Left lobe of liver (tissue), 2 donors: ENCODE results near the gene CLPTM1L. TPM values are rescaled to one million over a fixed set of nuclear protein-coding genes. Genes with fewer than 3 reads are reported as not detected.
A peak's percentile ranks its signal among the peaks of the same experiment; 100 is the strongest.
"Not testable (repeated sequence)": the region's sequence is repeated elsewhere in the genome, so short reads cannot be mapped to it uniquely, and the experiment has no call there.

ENCODE experiments used
- ATAC-seq: fragments of 200-7000 bp; cut with Tn5 transposase; one replicate; pipeline ENCODE4 v1.9.1; 2020; ENCODE audit warnings: mild to moderate bottlenecking, moderate library complexity
- DNase-seq: peaks from one replicate; pipeline ENCODE4 v3.0.0-alpha.2; 2020; ENCODE audit warnings: low spot score
- total RNA-seq: library from RNA; stranded (reverse); gene quantifications from one replicate; pipeline ENCODE4 v1.2.1, GENCODE V29; 2021
- donor health status: DM: no; HTN: no; CAD: no; lungs with moderate emphysema.
- donor health status: DM: no; HTN: yes; CAD: no.

The CLPTM1L gene
- total RNA-seq, 1 donor from 2014 or later: 147 TPM

DNA sequence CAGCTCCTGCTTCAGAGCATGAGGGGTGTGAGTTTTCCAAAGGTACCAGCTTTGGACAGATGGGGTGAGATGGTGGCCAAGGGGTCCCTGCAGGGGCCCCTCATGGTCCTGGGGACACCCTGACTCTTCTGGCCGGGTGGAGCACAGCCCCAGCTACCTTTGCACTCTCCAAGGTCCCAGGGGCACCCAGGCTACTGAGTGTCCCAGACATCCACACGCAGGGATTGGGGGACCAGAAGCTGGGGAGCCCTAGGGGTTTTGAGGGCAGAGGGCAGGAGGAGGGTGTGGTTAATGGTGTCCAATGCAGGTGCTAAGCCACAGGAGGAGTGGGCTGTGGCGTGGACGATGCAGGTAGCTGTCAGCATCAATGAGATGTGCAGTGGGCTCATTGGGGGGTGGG is 16.0 kb upstream of the CLPTM1L start:
- no peak for ATAC-seq

GRCh38 chr5:1360367-1360766 is 15.5 kb upstream of the CLPTM1L start:
- not testable (repeated sequence) for ATAC-seq

More for the DNA sequence above, 16.0 kb upstream of the CLPTM1L start:
- DNase-seq: no peak

GRCh38 chr5:1359713-1360112 is 14.8 kb upstream of the CLPTM1L start:
- DNase-seq (no peak), ATAC-seq (no peak)

More at GRCh38 chr5:1360367-1360766, 15.5 kb upstream of the CLPTM1L start:
- DNase-seq: not testable (repeated sequence)

DNA sequence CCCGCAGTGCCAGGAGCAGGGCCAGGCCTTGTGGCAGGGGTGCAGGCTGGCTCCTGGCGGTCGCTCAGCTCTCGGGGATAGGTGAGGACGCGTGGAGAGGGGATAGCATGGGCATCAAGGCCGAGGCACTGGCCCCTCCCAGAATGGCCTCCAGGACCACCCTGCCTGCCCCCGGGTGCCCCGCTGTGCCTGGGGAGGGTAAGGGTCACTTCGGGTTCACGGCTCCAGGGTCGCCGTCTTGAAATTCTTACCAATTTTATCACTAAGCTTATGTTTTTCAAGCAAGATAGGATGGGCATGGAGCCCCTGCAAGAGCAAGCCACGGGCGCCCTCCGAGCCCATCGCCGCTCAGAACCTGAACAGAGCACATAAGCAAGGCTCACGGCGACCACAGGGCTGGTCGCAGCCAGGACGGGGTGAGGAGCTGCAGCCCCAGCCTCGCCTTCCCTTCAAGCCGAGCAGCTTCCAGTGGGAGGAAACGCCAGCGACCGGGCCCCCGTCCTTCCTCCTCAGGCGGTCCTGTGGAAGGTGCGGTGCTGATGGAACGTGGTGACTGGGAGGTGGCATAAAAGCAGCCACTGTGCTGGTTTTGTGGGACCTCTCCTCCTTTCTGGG is 14.2 kb upstream of the CLPTM1L start:
- no peak for ATAC-seq

GRCh38 chr5:1358726-1359025 is 13.8 kb upstream of the CLPTM1L start:
- DNase-seq (no peak), ATAC-seq (no peak)

More for the DNA sequence above, 14.2 kb upstream of the CLPTM1L start:
- DNase-seq: no peak

DNA sequence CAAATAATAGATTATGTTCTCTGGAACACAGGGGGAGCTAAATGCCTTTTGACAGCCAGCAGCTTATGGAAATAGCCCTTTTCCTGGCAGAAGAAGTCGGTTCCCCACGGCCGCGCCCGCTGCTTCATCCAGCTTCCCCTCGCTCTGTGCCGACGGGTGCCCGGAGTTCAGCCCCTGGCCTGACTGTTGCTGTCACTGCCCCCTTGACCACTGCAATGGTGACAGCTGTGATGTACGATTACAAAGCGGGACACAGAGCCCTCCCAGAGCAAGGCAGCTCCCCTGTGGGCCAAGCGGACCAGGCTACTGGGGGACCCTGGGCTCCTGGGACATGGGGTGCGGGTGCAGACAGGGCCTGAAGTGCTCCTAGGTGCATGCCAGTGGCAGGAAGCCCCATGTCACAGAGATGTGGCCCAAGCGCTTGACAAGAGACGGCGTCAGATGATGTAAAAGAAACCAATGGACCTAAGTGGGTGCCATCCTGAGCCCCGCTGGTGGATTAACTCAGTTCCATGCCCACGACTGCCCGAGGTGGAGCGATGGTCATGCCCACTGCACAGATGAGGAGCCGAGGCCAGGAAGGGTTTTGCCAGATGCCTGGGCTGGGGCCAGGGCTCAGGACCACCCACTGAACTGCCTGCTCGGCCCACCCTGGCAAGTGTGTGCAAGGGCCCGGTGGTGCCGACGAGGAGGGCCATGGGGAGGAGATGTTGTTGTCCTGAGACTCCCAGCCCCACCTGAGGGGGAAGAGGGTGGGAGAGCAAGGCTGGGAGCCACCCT is 13.2 kb upstream of the CLPTM1L start:
- no peak for ATAC-seq
- DNase-seq: no peak

DNA sequence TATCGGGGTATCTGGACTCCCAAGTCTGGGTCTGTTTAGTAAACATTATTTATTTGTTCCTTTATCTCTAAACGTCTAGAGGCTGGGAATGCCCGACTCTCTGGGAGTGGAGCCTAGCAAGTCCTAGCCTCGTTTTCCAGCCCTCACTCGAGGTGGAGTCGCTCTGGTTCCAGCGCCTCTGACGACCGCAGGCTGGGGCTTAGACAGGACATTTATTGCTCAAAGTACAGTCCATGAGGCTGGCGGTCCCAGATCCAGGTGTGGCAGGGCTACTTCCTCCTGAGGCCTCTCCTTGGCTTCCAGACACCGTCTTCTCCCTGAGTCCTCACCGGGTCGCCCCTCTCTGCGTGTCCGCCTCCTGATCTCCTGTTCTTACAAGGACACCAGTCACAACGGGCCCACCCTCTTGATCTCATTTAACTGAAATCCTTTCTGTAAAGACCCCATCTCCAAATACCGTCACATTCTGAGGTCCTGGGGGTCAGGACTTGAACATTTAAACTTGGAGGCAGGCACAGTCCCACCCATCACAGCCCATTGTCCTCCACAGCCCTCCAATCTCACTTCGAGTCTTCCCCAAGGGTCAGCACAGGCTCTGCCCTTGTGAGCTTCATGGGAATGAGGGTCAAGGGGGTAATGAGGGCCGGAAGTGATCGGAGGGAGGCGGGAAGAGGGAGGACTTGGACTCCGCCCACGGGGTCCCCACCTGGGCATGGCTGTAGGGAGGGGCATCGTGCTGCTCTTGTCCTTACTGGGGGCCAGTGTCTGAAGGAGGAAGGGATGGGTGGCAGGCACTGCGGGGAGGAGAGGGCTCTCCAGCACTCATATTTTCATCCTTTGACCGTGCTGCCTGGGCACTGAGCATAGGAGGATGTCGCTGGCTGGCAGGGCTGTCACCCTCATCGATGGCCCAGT is 12.2 kb upstream of the CLPTM1L start:
- no peak for ATAC-seq

GRCh38 chr5:1354576-1354975 is 9.7 kb upstream of the CLPTM1L start:
- no peak for ATAC-seq
- no peak for DNase-seq

More for the DNA sequence above, 12.2 kb upstream of the CLPTM1L start:
- no peak for DNase-seq

DNA sequence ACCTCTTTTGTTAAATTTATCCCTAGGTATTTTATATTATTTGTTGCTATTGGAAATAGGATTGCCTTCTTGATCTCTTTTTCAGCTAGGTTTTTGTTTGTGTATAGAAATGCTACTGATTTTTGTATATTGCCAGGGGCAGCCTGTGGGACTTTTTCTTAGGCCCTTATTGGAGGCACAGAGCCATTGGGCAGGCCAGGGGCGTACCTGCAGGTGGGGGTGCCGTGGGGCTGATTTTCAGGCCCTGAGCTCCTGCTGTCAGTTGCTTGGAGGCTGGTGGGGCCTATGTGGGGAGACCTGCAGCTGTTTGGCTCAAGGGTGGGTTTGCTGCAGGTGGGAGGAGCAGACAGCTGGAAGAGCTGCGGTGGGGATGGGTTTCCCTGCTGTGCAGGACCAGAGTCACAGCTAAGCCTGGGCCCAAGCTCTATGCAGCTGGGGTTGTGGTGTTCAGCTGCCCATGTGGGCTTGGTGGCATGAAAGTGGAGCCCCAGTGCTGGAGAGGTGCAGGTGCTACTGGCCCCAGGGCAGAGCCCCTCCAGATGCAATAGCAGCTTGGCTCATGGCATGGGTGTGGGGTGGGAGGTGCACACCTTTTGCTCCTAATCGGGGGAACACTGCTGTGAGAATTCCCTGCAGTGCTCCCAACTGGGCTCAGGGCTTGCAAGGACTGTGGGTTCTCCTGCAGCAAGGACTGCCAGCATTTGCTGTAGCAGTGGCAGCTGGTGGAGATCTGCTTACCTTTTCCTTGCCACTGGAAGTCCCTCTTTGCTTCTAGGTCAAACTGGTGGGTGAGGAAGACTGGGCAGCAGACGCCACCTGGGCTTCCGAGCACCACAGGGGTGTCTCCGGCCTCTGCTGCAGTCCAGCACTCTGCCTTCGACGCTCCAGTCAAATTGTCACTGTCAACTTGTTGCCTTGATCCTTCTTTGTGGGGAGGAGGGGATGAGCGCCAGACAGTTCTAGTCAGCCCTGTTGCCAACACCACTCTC is 7.6 kb upstream of the CLPTM1L start:
- ATAC-seq: no peak
- DNase-seq: no peak

DNA sequence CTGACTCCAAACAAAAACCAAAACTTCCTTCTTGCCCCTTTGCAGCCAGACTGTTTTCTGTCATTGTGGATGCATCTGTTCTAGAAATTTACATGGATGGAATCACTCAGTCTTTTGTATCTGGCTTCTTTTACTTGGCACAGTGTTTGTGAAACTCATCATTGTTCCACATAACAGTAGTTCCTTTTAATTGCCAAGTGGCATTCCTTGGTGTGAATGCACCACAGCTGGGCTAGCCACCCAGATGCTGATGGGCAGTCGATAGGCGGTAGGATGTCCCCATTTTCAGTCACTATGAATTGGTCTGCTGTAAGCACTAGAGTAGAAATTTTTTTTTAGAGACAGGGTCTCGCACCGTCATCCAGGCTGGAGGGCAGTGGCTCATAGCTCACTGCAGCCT is 6.3 kb upstream of the CLPTM1L start:
- DNase-seq (no peak), ATAC-seq (no peak)

DNA sequence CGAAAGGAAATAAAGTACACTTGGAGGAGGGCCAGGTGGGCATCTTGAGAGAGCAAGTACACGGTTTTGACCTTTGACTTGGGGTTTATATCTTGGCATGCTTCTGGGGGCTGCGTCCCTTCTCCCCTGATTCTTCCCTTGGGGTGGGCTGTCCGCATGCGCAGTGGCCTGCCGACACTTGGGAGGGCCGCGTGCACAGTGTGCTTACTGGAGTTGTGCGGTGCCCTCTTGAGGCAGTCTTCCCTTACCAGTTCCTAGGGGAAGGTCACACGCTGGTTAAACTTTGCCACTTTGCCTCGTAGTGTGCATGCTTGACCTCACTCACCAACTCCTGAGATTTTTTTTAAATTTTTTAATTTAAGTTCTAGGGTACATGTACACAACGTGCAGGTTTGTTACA is 4.3 kb upstream of the CLPTM1L start:
- DNase-seq: no peak
- peak; percentile 18 for ATAC-seq

DNA sequence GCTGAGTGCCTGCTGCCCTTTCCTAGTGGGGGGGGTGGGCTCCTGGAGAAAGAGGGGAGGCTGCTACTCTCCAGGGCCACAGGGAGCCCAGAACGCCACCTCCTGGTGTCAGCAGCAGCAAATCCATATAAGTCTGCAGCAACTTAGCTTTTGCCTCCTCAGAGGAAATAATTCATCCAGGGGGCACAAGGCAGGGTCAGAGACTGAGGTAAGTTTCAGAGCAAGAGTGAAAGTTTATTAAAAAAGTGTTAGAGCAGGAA is 4.0 kb upstream of the CLPTM1L start:
- no peak for ATAC-seq
- DNase-seq: no peak

- no peak for DNase-seq
Measured at GRCh38 chr5:1347571-1347970, 2.7 kb upstream of the CLPTM1L start.

DNA sequence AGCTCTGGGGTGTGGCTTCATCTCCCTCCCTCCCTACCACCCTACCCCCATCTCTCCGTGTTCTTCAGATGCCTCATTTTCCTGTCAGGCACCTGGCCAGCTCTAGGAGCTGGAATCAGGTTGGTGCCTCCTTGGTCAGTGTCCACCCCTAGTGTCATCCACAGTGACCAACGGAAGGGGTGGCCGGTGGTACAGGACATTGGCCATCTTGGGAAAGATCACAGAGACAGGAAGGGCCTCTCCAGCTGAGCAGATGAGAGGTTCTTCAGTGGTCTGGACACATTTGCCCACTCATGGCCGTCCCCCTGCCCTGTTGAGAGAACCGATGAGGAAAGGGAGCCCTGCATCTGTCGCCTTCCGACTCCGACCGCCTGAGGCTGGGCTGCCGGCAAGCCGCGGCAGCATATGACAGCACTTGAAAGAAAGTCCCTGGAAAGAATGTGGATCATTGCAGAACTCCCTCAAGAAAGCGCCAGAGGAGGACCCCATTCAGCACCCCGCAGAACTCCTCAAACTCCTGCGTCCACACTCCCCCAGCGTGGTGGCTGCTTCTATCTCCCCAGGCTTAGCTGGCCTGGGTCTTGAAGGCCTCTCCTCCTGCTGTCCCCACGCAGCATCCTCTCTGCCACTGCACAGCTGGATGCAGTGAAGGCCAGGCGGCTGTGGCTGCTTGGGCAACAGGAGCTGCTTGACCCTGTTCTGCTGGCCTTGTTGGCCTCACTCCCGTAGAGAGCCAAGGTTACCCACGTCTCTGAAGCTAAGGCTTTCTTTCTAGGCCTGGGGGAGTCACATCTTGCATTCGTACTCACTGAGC is 1.9 kb upstream of the CLPTM1L start:
- no peak for ATAC-seq

More at GRCh38 chr5:1347571-1347970, 2.7 kb upstream of the CLPTM1L start:
- ATAC-seq: no peak

GRCh38 chr5:1345876-1346626 is 1.2 kb upstream of the CLPTM1L start:
- ATAC-seq (no peak), DNase-seq (no peak)

More for the DNA sequence above, 1.9 kb upstream of the CLPTM1L start:
- DNase-seq: no peak

DNA sequence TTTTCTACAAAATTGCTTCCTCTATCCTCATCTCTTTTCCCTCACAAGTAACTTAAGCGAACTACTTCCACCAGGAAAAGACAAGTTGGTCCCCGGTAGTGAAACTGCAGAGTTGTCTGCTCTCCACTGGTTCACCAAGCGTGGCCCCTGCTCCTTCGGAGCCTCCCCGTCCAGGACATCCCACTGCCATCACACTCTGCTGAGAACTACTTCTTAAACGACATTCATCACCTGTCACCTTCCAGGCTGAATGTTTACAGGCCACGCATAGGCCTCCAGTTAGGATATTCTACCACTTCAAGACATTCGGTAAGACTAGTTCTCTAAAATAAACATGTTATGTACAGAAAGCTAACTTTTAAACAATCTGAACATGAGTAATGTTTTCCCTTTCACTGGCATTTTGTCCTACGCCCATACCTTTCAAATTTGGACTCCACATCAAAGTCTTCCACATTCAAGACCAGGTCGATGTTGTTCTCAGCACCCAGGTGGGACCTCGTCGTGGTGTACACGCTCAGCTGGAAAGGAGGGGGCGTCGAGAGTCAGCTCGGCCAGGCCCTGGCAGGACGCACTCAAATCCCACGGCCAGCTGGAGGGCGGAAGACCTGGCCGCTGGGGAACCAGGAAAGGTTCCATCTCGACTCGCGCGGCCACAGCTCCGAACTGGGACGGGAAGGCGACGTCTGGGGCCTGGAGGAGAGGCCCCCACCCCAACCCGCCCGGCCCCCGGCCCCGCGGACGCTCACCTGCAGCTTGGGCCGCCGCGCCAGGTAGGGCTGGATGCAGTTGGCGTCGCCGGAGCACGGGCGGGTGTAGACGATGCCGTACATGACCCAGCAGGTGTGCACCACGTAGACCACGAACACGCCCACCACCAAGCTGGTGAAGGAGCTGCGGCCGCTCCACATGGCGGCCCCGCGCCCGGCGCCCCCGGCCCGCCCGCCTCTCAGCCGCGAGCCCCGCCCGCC is 683 bp downstream of the CLPTM1L start:
- ATAC-seq (peak; percentile 2), DNase-seq (no peak)

GRCh38 chr5:1343315-1343751 is 1.6 kb downstream of the CLPTM1L start:
- ATAC-seq: peak; percentile 12
- DNase-seq: no peak

DNA sequence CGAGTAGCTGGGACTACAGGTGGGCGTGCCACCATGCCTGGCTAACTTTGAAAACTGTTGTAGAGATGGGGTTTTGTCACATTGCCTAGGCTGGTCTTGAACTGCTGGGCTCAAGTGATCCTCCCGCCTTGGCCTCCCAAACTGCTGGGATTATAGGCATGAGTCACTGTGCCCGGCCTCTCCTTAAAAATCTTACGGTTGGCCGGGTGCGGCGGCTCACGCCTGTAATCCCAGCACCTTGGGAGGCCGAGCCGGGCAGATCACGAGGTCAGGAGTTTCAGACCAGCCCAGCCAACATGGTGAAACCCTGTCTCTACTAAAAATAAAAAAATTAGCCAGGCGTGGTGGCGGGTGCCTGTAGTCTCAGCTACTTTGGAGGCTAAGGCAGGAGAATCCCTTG is 2.2 kb downstream of the CLPTM1L start:
- ATAC-seq, DNase-seq: not testable (repeated sequence)
